Measurements from ENCODE around the gene RAB3IL1.

The RAB3IL1 gene

DNA sequence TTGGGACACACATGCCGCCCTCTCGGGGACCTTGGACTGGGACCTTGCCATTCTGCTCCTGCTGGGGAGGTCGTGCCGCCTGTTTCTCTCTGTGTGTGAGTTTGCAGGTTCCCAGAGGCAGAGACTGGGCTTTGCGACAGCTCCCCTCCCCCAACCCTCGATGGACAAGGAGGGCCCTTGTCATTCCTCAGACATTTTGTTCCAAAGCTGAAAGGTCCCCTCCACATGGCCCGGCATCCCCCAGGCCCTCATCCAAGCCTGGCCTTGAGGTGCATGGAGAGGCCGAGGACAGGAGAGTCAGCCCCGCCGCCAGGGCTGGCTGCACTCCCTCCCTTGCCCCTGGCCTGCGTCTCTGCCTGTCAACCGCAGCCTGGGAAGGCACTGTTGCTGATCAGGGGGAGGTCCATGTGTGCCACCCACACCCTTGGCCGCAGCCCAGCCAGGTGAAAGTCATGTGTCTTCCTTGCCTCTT is 63.6 kb downstream of the RAB3IL1 start:
- TF ChIP-seq, protein P1, sequence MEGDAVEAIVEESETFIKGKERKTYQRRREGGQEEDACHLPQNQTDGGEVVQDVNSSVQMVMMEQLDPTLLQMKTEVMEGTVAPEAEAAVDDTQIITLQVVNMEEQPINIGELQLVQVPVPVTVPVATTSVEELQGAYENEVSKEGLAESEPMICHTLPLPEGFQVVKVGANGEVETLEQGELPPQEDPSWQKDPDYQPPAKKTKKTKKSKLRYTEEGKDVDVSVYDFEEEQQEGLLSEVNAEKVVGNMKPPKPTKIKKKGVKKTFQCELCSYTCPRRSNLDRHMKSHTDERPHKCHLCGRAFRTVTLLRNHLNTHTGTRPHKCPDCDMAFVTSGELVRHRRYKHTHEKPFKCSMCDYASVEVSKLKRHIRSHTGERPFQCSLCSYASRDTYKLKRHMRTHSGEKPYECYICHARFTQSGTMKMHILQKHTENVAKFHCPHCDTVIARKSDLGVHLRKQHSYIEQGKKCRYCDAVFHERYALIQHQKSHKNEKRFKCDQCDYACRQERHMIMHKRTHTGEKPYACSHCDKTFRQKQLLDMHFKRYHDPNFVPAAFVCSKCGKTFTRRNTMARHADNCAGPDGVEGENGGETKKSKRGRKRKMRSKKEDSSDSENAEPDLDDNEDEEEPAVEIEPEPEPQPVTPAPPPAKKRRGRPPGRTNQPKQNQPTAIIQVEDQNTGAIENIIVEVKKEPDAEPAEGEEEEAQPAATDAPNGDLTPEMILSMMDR (IDR thresholded peaks at IDR 0.05; ENCODE audit: insufficient read depth, low read length, poor library complexity, severe bottlenecking), result no peak
- no peaks in the 10 kb centered on the region for H3K27me3 ChIP-seq (replicated peaks; ENCODE audit: control insufficient read depth, insufficient read depth, low read length)
- H3K4me3 ChIP-seq (replicated peaks; ENCODE audit: low read depth, low read length), result no peak overlapping the region
- H3K36me3 ChIP-seq (ENCODE audit: control insufficient read depth, insufficient read depth, low read length), result peaks cover 53% of the 10 kb centered on the region
- no peak for DNase-seq (ENCODE audit: extremely low read depth, insufficient read length)

DNA sequence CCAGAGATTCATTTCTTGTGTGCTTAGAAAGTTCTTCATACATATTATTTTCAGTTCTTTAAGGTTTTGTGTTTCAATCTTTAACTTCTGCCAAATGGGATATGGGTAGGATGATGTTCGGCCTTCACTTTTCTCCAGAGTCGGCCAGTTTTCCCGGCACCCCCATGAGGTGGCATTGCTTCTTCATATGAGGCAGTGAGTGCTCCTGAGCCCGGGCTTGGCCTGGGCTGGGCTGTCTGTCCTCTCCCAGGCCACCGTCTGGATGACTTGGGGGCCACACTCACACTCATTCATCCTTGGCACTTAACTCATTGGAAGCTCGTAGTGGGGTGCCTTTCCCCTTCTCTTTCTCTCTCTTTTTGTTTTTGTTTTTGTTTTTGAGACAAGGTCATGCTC is 65.5 kb downstream of the RAB3IL1 start:
- TF ChIP-seq, protein P1 (IDR thresholded peaks at IDR 0.05; ENCODE audit: insufficient read depth, low read length, poor library complexity, severe bottlenecking), result no peak
- no peaks in the 10 kb centered on the region for H3K27me3 ChIP-seq (replicated peaks; ENCODE audit: control insufficient read depth, insufficient read depth, low read length)
- DNase-seq (ENCODE audit: extremely low read depth, insufficient read length), result no peak
- H3K36me3 ChIP-seq (ENCODE audit: control insufficient read depth, insufficient read depth, low read length), result peaks cover 55% of the 10 kb centered on the region
- no peak overlapping the region for H3K4me3 ChIP-seq (replicated peaks; ENCODE audit: low read depth, low read length)

DNA sequence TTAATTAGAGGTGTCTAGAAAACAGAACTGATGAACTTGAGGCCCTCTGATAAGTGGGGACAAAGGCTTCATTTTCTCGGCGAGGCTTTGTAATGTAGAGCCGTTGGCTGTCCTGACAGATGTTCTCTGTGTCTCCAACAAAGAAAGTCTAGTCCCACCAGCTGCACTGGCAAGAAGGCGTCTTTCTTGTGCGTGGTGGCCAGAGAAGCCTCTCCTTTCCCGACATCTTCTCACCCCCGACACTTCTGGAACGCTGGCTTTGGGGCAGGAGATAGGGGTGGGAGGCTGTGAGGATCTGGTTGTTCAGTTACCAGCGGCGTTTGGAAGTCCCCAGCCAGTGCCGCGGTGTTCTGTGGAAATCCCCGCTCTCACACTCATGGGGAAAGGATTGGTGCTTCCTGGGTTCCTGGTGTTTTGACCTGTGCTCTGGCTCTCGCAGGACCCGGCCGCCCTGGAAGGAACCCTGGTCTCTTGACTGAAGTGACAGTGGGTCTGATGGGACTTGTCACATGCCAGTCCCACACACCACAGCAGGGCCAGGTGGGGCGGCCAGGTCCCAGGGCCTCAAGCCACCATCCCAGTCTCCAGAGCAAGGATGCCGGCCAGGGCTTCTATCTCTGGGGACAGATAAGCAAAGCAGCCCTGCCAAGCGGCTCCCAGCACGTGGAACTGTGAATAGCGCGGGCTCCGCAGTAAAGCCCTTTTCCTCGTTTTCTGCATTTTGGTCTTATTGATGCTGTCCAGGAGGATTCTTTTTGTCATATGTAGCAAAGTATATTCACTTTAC is 66.1 kb downstream of the RAB3IL1 start:
- H3K27me3 ChIP-seq (replicated peaks; ENCODE audit: control insufficient read depth, insufficient read depth, low read length), result no peaks in the 10 kb centered on the region
- peaks cover 51% of the 10 kb centered on the region for H3K36me3 ChIP-seq (ENCODE audit: control insufficient read depth, insufficient read depth, low read length)
- no peak overlapping the region for H3K4me3 ChIP-seq (replicated peaks; ENCODE audit: low read depth, low read length)
- TF ChIP-seq, protein P1 (IDR thresholded peaks at IDR 0.05; ENCODE audit: insufficient read depth, low read length, poor library complexity, severe bottlenecking), result no peak
- DNase-seq (ENCODE audit: extremely low read depth, insufficient read length), result no peak

DNA sequence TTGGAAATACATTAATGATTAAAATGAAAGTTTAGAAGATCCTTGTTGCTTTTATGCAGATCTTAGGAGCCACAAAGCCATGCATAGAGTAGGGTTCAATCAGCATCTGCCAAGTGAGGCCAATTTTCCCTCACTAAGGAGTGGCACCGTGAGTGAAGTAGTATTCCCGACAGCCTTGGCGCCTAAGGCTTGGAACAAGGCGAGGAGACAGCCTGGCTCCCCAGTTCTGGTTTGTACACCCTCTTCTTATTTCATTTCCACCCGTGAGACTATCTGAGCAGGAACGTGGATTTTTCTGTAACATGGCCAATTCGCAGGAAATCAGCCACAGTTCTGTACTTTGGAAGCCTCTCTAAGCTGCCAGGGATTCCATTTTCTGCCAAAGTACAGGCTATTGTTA is 66.7 kb downstream of the RAB3IL1 start:
- no peak for DNase-seq (ENCODE audit: extremely low read depth, insufficient read length)
- TF ChIP-seq, protein P1 (IDR thresholded peaks at IDR 0.05; ENCODE audit: insufficient read depth, low read length, poor library complexity, severe bottlenecking), result no peak
- peaks cover 49% of the 10 kb centered on the region for H3K36me3 ChIP-seq (ENCODE audit: control insufficient read depth, insufficient read depth, low read length)
- H3K27me3 ChIP-seq (replicated peaks; ENCODE audit: control insufficient read depth, insufficient read depth, low read length), result no peaks in the 10 kb centered on the region
- H3K4me3 ChIP-seq (replicated peaks; ENCODE audit: low read depth, low read length), result no peak overlapping the region

DNA sequence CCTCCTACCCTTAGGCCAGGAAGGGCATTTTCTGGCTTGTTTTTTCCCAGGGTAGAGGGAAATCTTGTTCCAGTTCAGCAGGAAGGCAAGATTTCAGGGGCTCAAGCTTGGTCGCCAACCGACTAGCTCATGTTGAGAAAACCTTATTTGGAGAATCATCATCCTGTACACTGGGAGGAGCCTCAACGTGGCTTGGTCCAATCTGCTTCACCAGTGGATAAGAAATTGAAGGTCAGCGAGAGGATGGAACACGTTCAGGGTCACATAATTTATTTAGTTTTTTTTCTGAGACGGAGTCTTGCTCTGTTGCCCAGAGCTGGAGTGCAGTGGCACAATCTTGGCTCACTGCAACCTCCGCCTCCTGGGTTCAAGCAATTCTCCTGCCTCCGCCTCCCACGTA is 68.7 kb downstream of the RAB3IL1 start:
- peaks cover 37% of the 10 kb centered on the region for H3K36me3 ChIP-seq (ENCODE audit: control insufficient read depth, insufficient read depth, low read length)
- no peak for DNase-seq (ENCODE audit: extremely low read depth, insufficient read length)
- TF ChIP-seq, protein P1 (IDR thresholded peaks at IDR 0.05; ENCODE audit: insufficient read depth, low read length, poor library complexity, severe bottlenecking), result no peak

More for the DNA sequence above, 68.7 kb downstream of the RAB3IL1 start:
- Histone ChIP-seq H3K4me3 (replicated peaks; ENCODE audit: low read depth, low read length) (no peak overlapping the region), H3K27me3 (replicated peaks; ENCODE audit: control insufficient read depth, insufficient read depth, low read length) (no peaks in the 10 kb centered on the region)
